Measurements from ENCODE around the gene ARHGAP25.

DNA sequence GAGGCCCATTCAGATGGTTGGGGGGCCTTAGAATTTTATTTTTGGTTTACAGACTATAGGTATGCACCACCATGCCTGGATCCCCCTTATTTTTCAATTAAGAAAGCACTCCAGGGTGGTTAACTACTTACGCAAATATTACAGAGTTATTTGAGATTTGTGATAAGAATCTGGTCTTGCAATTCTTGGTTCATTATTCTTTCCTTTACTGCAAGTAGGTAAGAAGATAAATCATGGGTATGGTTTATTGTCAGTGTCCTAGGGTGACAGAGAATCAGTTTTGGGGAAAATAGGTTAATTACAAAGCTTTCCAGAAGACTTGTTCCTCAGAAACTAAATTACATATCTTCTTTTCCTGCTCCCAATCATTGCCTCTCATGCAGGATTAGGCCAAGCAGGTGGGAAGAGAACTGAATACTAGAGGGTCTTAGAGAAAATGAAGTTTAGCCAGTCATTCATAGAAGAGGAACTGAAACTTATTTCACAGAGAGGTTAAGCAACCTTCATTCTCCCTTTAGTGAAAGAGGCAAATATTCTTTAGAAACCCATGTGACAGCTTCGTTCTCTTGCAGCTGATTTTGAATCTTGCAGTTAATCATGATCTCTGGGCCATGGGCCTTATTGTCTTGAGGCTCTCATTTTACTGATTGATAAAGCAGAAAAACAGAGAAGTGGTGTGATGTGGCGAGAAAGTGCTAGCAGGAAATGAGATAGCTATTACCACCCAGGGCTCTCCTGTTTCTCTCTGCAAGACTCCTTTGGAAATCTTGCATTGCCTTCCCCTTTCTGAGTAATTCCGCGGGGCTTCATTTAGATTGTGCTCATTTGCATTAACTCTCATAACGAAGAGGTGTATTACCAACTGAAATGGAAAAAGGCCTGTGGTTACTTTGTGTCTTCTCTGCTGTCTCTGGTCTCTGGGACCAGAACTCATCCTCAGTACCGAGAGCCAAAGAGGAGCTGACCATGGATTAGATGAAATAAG lies 44.8 kb upstream of the ARHGAP25 start:
- TF ChIP-seq, protein P1, sequence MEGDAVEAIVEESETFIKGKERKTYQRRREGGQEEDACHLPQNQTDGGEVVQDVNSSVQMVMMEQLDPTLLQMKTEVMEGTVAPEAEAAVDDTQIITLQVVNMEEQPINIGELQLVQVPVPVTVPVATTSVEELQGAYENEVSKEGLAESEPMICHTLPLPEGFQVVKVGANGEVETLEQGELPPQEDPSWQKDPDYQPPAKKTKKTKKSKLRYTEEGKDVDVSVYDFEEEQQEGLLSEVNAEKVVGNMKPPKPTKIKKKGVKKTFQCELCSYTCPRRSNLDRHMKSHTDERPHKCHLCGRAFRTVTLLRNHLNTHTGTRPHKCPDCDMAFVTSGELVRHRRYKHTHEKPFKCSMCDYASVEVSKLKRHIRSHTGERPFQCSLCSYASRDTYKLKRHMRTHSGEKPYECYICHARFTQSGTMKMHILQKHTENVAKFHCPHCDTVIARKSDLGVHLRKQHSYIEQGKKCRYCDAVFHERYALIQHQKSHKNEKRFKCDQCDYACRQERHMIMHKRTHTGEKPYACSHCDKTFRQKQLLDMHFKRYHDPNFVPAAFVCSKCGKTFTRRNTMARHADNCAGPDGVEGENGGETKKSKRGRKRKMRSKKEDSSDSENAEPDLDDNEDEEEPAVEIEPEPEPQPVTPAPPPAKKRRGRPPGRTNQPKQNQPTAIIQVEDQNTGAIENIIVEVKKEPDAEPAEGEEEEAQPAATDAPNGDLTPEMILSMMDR (IDR thresholded peaks at IDR 0.05; ENCODE audit: insufficient read depth, low read length, poor library complexity, severe bottlenecking) = no peak
- TF ChIP-seq EZH2phosphoT487 (conservative IDR thresholded peaks at IDR 0.05; ENCODE audit: low read length) = no peak

Measured in SU-DHL-6 (cell line).